NCI-H1092 (cell line): ENCODE results near the gene PDIA5.
"Not testable (repeated sequence)": the region's sequence is repeated elsewhere in the genome, so short reads cannot be mapped to it uniquely, and the experiment has no call there.

Experiments
- DNase-seq: peaks from one replicate; lab custom pipeline; 2025; lab: John Stamatoyannopoulos, UW

Gene PDIA5

GRCh38 chr3:123150449-123151215, 83.8 kb downstream of the PDIA5 start:
- no peak for DNase-seq

- DNase-seq, result no peak
These were observed 84.5 kb downstream of the PDIA5 start for GRCh38 chr3:123151251-123151705.

- DNase-seq, result not testable (repeated sequence)
These were observed 85.1 kb downstream of the PDIA5 start for GRCh38 chr3:123151853-123152420.

DNA sequence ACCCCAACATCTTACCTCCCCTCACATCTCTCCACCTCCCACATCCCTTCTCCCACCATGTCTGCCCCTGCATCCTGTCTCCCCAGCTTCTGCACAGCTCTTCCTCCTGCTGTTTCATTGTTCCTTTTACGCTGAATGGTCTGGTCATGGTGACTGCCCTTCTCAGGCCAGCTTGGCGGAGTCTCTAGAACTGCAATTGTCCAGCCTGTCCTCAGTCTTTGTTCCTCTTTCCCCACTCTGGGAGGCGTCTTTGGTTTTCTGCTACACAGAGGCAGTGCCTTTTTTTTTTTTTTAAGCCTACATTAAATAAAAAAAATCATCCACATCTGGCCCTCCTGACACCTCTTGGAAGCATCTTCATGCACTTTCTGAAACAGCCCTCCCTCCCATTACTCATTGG, 85.9 kb downstream of the PDIA5 start:
- DNase-seq, result no peak

DNA sequence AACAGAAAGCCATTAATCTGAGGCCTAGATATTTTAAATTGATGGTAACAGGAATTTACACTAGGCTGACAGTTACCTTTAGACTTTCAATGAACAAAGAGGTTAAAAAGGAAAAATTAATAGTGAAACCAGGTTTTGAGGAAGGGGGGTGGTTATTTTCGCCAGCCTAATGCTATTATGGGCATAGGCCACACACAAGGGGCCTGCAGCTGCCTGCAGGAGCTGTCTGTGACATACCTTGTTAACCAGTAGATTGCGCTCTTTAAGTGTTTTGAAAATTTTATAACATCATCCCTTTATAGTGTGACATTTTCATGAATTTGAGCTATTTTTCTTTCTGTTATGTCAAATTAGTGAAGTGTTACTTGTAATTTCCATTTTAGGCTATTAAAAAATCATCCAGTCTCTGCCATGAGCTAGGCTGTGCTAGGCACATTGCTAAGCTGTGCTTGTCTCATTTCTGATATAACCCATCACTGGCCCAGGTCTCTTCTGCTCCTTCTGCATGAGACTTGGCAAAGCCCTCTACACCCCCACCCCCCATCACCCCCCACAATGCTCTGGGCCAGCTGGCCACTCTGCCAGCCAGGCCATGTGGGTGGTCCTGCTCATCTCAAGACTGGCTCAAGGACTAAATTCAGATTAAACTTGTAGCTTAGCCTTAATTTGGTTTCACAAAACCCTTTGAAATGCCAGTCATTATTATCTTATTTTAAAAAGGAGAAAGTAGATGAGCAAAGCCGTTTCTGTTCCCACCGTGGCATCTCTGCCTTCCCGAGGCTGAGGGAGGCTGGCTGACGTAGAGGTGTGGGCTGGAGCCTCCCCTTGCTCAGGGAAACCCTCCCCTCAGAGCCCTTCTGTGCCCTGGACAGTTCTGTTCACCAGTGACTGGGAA, 86.5 kb downstream of the PDIA5 start:
- DNase-seq, result no peak

GRCh38 chr3:123154020-123154985, 87.5 kb downstream of the PDIA5 start:
- no peak for DNase-seq

DNA sequence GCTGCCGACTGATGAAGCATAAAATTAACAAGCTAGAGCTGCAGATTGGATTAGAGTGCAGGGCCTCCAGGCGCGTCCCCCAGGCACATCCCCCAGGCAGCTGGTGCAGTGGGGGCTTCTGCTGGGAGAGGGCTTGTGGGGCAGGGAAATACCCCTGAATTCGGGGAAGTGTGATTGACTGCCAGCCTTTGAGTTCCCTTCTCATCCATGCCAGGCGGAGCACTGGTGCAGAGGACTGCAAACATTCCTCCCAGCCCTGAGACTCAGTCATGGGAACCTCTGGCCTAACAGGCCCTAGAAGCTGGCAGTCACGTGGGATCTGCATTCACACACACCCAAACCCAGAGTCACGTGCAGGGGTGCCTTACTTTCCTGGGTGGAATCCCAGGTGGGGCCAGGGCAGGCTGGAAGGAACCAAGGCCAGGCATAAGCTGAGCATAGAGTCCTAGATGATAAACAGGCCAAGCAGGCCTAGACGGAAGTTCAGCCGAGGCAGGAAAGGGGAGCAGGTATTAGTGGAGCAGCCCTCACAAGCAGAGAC, 88.7 kb downstream of the PDIA5 start:
- no peak for DNase-seq

- DNase-seq, result no peak
These were observed 89.6 kb downstream of the PDIA5 start for GRCh38 chr3:123156276-123156995.

DNA sequence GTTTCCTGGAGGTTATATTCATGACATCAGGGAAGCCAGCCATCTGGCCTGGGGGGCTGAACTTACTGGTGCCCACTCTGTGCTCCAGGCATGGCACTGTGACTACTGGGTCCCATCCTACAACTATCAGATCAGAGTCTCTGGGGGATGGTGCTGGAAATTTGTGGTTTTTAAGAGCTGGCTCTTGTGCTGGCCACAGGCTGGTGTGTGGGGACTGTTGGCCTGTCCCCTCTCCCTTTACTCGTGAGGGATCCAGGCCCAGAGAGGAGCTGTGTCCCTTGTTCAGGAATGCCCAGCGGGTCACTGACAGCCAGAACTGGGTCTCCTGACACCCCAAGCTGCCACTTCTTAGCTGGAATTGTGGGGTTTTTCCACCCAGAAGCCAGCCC, 90.4 kb downstream of the PDIA5 start:
- peak; percentile 36 for DNase-seq

GRCh38 chr3:123157598-123158287, 90.9 kb downstream of the PDIA5 start:
- peak; percentile 83 for DNase-seq

DNA sequence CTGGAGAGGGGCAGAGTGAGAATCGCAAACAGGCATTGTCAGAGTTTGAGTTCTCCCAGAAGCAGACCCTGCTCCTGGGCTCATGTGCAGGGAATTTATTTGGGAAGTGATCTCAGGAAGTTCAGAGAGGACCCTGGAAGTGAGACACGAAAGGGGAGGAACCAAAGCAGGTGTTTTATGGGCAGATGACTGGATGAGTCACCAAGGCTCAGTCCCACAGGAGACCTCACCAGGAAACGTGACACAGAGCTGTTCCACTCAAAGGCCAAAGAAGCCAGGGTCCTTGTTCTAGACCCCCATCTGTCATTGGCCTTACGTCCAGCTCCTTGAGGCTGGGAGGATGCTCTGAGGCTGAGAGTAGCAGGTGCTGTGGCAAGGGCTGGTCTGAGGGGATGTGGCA, 91.5 kb downstream of the PDIA5 start:
- DNase-seq, result no peak

DNA sequence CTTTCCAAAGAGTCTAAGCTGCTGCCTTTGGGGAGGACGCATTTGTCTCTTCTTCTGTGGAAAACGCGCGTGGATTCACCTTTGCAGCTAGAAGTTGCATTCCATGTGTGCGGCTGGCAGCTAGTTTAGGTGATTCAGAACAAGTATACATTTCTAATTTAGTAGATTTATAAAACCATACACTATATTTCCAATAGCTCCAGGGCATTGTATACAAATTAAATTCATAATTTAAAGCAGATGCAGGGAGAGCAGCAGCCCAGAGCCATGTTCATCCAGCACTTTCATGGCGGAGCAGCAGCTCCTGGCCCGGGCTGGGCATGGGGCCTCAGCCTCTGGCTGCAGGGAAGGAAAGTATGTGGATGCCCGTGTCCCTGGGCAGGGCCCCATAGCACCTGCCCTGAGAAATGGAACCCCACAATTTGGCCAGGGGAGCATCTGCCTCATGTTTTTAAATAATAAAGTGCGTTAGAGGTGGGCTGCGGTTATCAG, 92.1 kb downstream of the PDIA5 start:
- no peak for DNase-seq

DNA sequence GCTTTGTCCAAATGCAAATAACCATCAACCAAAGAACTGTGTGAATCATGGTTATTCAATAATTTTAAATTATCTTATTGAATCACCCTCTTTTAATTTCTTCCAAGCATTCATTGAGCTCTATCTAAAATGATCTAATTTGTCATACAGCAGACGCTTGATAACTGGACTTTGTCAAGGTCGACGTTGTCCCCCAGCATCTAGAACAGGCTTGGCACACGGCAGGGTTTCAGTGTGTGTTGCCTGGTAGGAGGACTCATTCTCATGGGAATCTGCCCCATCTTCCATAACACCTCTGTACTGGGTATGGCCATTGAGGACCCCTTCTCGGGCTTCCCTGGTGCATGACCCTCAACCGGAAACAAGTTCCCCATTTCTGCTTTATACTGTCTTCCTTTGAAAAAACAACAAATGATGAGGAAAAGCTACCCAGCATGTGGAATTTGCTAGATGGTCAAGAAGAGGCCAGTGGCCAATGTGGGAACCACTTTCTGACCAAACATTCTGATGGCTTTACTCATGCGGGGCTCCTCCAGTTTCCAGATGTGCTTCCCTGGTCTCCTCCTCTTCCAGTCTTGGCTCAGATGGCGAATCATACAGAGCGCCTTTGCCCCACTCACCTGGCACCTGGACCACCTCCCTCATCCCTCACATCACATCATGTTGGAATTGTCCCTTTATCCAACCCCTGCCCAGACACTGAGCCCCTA, 93.3 kb downstream of the PDIA5 start:
- no peak for DNase-seq

DNA sequence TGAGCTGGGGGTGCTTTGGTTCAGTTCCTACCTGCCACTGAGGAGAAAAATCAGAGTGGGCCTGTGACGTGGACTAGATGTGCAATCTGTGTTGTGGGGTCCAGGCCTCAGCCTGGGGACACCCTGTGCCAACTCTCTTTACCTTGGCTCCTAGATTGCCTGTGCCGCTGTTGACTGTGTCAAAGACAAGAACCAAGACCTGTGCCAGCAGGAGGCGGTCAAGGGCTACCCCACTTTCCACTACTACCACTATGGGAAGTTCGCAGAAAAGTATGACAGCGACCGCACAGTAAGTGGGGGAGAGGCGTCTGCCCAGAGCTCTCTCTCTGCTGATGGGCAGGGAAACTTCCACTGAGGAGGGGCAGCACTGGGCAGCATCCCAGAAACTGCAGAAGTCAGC, 94.3 kb downstream of the PDIA5 start:
- DNase-seq, result no peak

DNA sequence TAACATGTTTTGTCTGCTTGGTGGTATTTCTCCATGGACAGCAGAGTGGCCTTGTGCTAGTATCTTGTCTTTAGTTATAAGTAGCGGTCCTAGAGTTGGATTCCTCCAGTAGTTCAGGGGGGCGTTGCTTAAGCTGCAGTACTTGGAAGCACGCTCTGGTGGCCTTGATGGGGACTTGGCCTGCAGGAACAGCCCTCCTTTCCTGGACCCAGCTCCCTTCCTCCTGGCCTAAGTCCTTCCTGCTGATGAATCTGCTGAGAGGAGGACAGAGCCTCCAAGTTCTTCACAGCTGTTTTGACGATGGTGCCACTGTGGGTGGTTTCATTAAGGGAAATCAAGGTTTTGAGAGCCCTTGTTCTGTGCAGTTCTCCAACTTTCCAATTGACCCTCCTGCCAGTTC, 96.3 kb downstream of the PDIA5 start:
- no peak for DNase-seq

DNA sequence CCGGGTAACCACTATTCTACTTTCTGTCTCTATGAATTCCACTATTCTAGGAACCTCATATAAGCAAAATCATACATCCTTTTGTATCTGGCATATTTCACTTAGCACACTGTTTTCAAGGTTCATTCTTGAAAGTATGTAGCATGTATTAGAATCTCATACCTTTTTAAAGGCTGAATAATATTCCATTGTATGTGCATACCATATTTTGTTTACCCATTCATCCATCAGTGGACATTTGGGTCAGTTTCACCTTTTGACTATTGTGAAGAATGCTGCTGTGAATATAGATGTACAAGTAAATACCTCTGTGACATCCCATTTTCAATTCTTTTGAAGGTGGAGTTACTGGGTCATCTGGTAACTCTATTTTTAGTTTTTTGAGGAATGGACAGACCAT, 98.3 kb downstream of the PDIA5 start:
- DNase-seq, result no peak

- DNase-seq, result no peak
These were observed 100.9 kb downstream of the PDIA5 start for GRCh38 chr3:123167686-123168085.

DNA sequence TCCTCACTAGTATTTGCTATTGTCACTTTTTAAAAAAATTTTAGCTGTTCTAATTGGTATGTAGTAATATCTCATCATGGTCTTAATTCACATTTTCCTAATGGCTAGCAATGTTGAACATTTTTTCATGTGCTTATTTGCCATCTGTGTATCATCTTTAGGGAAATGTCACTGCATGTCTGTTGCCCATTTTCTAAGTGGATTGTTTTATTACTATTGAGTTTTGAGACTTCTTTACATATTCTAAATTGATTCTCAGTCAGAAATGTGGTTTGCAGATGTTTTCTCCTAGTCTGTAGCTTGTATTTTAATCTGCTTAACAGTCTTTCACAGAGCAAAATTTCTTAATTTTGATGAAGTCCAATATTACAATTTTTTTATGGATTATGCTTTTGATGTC, 101.3 kb downstream of the PDIA5 start:
- no peak for DNase-seq

DNA sequence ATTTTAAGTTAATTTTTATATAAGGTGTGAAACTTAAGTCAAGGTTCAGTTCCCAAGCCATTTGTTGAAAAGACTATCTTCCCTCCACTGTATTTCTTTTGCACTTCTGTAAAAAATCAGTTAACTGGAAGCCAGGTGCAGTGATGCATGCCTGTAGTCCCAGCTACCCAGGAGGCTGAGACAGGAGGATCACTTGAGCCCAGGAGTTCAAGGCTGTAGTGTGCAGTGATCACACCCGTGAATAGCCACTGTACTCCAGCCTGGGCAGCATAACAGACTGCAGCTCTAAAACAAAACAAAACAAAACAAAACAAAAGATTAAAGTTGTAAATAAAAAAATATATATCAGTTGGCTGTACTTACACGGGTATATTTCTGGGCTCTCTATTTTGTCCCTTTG, 101.8 kb downstream of the PDIA5 start:
- DNase-seq, result no peak
